ENCODE results near the gene ATP7B.

DNA sequence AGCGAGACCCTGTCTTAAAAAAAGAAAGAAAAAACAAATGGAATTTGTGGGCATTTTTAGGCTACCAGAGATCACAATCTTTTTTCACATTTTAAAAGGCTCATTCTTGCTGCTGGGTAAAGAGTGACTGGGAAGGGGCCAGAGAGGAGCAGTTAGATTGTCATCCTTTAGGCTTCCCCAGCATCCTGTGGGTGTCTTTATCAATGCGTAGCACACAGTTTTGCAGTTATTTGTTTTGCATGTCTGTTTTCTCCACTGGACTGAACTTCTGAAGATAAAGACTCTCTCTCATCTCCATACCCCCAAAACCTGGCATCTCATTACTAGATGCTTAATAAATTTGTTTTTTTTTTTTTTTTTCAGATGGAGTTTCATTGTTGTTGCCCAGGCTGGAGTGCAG lies 11.1 kb upstream of the ATP7B start:
- TF ChIP-seq BHLHE40 (IDR thresholded peaks at IDR 0.05; ENCODE audit: borderline replicate concordance) (no peak), FOXA1 (IDR thresholded peaks at IDR 0.05) (no peak), SP1 (IDR thresholded peaks at IDR 0.05) (no peak)

Measured in HEK293T (cell line).